BE2C (cell line): Measurements from ENCODE around the gene IL1RL1.
A peak's percentile ranks its signal among the peaks of the same experiment; 100 is the strongest.

Source experiments
- DNase-seq: peaks from one replicate; pipeline ENCODE4 v3.0.0-alpha.2; 2020
- H3K27me3 ChIP-seq: fragments of 250-450 bp; sonication (Bioruptor Pico); 2 replicates; pipeline ENCODE4 v1.5.1; 2020; ENCODE audit warnings: mild to moderate bottlenecking
- H3K36me3 ChIP-seq: fragments of 250-450 bp; sonication (Bioruptor Pico); 2 replicates; pipeline ENCODE4 v1.5.1; 2020; ENCODE audit warnings: mild to moderate bottlenecking
- H3K4me1 ChIP-seq: fragments of 250-450 bp; sonication (Bioruptor Pico); 2 replicates; pipeline ENCODE4 v1.5.1; 2020
- H3K4me3 ChIP-seq: 2 replicates; pipeline ENCODE4 v1.5.1; 2011; ENCODE audit warnings: low read depth, low read length
- H3K9me3 ChIP-seq: fragments of 250-450 bp; sonication (Bioruptor Pico); 2 replicates; pipeline ENCODE4 v1.5.1; 2020
- CTCF ChIP-seq: IDR thresholded peaks from 2 replicates; pipeline ENCODE4 v1.5.1; 2012; ENCODE audit warnings: mild to moderate bottlenecking, low read depth, low read length

The IL1RL1 gene

GRCh38 chr2:102286041-102286440 is 25.3 kb upstream of the IL1RL1 start:
- TF ChIP-seq CTCF, result no peak
- no peaks in the 10 kb centered on the region for H3K9me3 ChIP-seq
- H3K27me3 ChIP-seq, result no peaks in the 10 kb centered on the region
- DNase-seq, result no peak
- H3K36me3 ChIP-seq, result no peaks in the 10 kb centered on the region
- no peak overlapping the region for H3K4me3 ChIP-seq
- H3K4me1 ChIP-seq, result no peaks in the 10 kb centered on the region

- H3K4me3 ChIP-seq, result no peak overlapping the region
- H3K4me1 ChIP-seq, result no peaks in the 10 kb centered on the region
- no peak for TF ChIP-seq CTCF
- no peak for DNase-seq
- H3K9me3 ChIP-seq, result no peaks in the 10 kb centered on the region
- H3K27me3 ChIP-seq, result no peaks in the 10 kb centered on the region
- H3K36me3 ChIP-seq, result no peaks in the 10 kb centered on the region
Measured at GRCh38 chr2:102289129-102289528, 22.2 kb upstream of the IL1RL1 start.

GRCh38 chr2:102290594-102290993 is 20.8 kb upstream of the IL1RL1 start:
- Histone ChIP-seq H3K36me3 (no peaks in the 10 kb centered on the region), H3K4me1 (no peaks in the 10 kb centered on the region), H3K9me3 (no peaks in the 10 kb centered on the region), H3K27me3 (no peaks in the 10 kb centered on the region), H3K4me3 (no peak overlapping the region)
- no peak for TF ChIP-seq CTCF
- no peak for DNase-seq

- DNase-seq, result peak; percentile 31
- Histone ChIP-seq H3K4me1 (no peaks in the 10 kb centered on the region), H3K9me3 (no peaks in the 10 kb centered on the region), H3K27me3 (no peaks in the 10 kb centered on the region), H3K4me3 (no peak overlapping the region), H3K36me3 (no peaks in the 10 kb centered on the region)
- no peak for TF ChIP-seq CTCF
Measured at GRCh38 chr2:102291319-102292075, 19.9 kb upstream of the IL1RL1 start.

- TF ChIP-seq CTCF, result no peak
- DNase-seq, result no peak
- no peaks in the 10 kb centered on the region for H3K27me3 ChIP-seq
- H3K36me3 ChIP-seq, result no peaks in the 10 kb centered on the region
- H3K9me3 ChIP-seq, result no peaks in the 10 kb centered on the region
- H3K4me3 ChIP-seq, result no peak overlapping the region
- H3K4me1 ChIP-seq, result no peaks in the 10 kb centered on the region
Measured at GRCh38 chr2:102294802-102295489, 16.4 kb upstream of the IL1RL1 start.

GRCh38 chr2:102295566-102295965 is 15.8 kb upstream of the IL1RL1 start:
- Histone ChIP-seq H3K36me3 (no peaks in the 10 kb centered on the region), H3K27me3 (no peaks in the 10 kb centered on the region), H3K9me3 (no peaks in the 10 kb centered on the region), H3K4me1 (no peaks in the 10 kb centered on the region), H3K4me3 (no peak overlapping the region)
- TF ChIP-seq CTCF, result no peak
- DNase-seq, result no peak
